OCI-LY7 (cell line): Measurements from ENCODE around the gene VAC14.

ENCODE experiments used
- EZH2phosphoT487 ChIP-seq: fragments of 200-600 bp; sonication (generic); IDR thresholded peaks from 2 replicates; pipeline ENCODE4 v1.6.1; 2018; ENCODE audit warnings: low read depth, borderline replicate concordance, mild to moderate bottlenecking, mixed run types, antibody characterized with exemption, low read length, moderate library complexity, mixed read lengths
- TF ChIP-seq, protein P1 (sequence below): fragments of 200-600 bp; sonication (generic); conservative IDR thresholded peaks from 2 replicates; pipeline ENCODE4 v1.5.1; 2014; ENCODE audit warnings: mild to moderate bottlenecking, antibody characterized with exemption, low read length, moderate library complexity, mixed read lengths

DNA sequence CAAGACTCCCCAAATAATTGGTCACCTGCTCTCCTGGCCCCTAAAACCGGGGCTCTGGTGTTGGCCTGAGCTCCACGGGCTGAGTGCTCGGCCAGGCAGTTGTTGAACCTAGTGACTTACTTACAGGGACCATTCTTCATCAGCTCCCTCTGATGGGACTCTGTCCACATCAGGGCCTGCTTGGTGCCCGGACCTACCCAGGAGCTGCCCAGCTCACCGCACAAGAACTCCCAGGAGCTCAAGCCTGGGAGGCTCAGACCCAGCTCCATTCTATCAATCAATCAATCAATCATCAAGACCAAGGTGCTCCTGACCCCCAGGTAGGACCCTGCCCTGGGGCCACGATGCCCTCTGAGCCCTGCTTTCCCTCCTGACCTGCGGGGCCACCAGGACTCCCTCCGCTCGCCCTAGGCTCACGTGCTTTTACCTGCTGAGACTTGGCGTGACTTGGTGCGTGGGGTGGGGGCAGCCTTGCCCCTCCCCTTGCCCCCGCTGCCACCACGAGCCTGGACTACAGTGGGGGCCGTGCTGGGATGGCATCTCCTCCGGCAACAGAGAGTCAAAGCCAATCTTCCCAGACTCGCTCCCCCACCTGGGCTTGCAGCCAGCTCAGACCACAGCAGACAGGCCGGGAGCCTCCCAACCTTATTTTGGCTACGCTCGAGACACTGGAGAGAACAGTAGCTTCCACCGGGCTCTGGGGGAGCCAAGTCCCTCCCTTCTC, 138.9 kb downstream of the VAC14 start:
- TF ChIP-seq, protein P1, sequence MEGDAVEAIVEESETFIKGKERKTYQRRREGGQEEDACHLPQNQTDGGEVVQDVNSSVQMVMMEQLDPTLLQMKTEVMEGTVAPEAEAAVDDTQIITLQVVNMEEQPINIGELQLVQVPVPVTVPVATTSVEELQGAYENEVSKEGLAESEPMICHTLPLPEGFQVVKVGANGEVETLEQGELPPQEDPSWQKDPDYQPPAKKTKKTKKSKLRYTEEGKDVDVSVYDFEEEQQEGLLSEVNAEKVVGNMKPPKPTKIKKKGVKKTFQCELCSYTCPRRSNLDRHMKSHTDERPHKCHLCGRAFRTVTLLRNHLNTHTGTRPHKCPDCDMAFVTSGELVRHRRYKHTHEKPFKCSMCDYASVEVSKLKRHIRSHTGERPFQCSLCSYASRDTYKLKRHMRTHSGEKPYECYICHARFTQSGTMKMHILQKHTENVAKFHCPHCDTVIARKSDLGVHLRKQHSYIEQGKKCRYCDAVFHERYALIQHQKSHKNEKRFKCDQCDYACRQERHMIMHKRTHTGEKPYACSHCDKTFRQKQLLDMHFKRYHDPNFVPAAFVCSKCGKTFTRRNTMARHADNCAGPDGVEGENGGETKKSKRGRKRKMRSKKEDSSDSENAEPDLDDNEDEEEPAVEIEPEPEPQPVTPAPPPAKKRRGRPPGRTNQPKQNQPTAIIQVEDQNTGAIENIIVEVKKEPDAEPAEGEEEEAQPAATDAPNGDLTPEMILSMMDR = no peak
- no peak for TF ChIP-seq EZH2phosphoT487
